ENCODE measurements around the gene ART4.

The ART4 gene

GRCh38 chr12:14777271-14777670 lies 66.1 kb downstream of the ART4 start:
- Histone ChIP-seq H3K4me3 (replicated peaks; ENCODE audit: insufficient read depth, low read length) (no peak overlapping the region), H3K27ac (replicated peaks) (no peak overlapping the region), H3K27me3 (ENCODE audit: insufficient read depth, poor library complexity, severe bottlenecking) (no peaks in the 10 kb centered on the region)
- no peak for DNase-seq (ENCODE audit: low read depth in 1 of 2, low spot score in 1 of 2)
- TF ChIP-seq POLR2AphosphoS5 (IDR thresholded peaks at IDR 0.05; ENCODE audit: low read depth) (no peak), REST (IDR thresholded peaks at IDR 0.05; ENCODE audit: insufficient replicate concordance, low read depth) (no peak), GABPA (IDR thresholded peaks at IDR 0.05; ENCODE audit: low read depth) (no peak), CTCF (IDR thresholded peaks at IDR 0.05; ENCODE audit: insufficient read depth, low read length) (no peak), SPI1 (IDR thresholded peaks at IDR 0.05; ENCODE audit: borderline replicate concordance, low read depth) (no peak)

GRCh38 chr12:14776236-14776961 lies 66.9 kb downstream of the ART4 start:
- H3K27me3 ChIP-seq (ENCODE audit: insufficient read depth, poor library complexity, severe bottlenecking), result no peaks in the 10 kb centered on the region
- H3K27ac ChIP-seq (replicated peaks), result no peak overlapping the region
- no peak overlapping the region for H3K4me3 ChIP-seq (replicated peaks; ENCODE audit: insufficient read depth, low read length)
- no peak for DNase-seq (ENCODE audit: low read depth in 1 of 2, low spot score in 1 of 2)
- no peak for TF ChIP-seq POLR2AphosphoS5 (IDR thresholded peaks at IDR 0.05; ENCODE audit: low read depth)

- no peak overlapping the region for H3K4me3 ChIP-seq (replicated peaks; ENCODE audit: insufficient read depth, low read length)
- no peak overlapping the region for H3K27ac ChIP-seq (replicated peaks)
- no peak for DNase-seq (ENCODE audit: low read depth in 1 of 2, low spot score in 1 of 2)
- TF ChIP-seq SPI1 (IDR thresholded peaks at IDR 0.05; ENCODE audit: borderline replicate concordance, low read depth), result no peak
- no peak for TF ChIP-seq REST (IDR thresholded peaks at IDR 0.05; ENCODE audit: insufficient replicate concordance, low read depth)
- TF ChIP-seq POLR2AphosphoS5 (IDR thresholded peaks at IDR 0.05; ENCODE audit: low read depth), result no peak
- TF ChIP-seq CTCF (IDR thresholded peaks at IDR 0.05; ENCODE audit: insufficient read depth, low read length), result no peak
- TF ChIP-seq GABPA (IDR thresholded peaks at IDR 0.05; ENCODE audit: low read depth), result no peak
- H3K27me3 ChIP-seq (ENCODE audit: insufficient read depth, poor library complexity, severe bottlenecking), result no peaks in the 10 kb centered on the region
Measured at GRCh38 chr12:14775636-14775980, 67.7 kb downstream of the ART4 start.
